ENCODE results near the gene FAM107B. TPM values are rescaled to one million over a fixed set of nuclear protein-coding genes. Genes with fewer than 3 reads are reported as not detected.

Gene FAM107B
- total RNA-seq, 1 experiment from 2014 or later: 61.6 TPM

- no peak overlapping the region for H3K27ac ChIP-seq (ENCODE audit: low read depth, low read length, poor library complexity, severe bottlenecking)
- POLR2A ChIA-PET (ENCODE audit: low non-redundant PET): no interaction called here
- no TSS peak for BruUV-seq (replicated peaks)
- CTCF ChIA-PET: interaction anchor here (1.1 kb wide), 2 partner anchors 91 to 280 kb away, joined by 4 to 5 read pairs; no protein-coding TSS in a partner anchor
- H3K36me3 ChIP-seq (ENCODE audit: insufficient read depth, low read length, poor library complexity, severe bottlenecking): no peaks in the 10 kb centered on the region
- peak; percentile 35 for DNase-seq (ENCODE audit: low spot score)
- no peaks in the 10 kb centered on the region for H3K27me3 ChIP-seq (replicated peaks; ENCODE audit: insufficient read depth, low read depth, low read length, poor library complexity)
- no peaks in the 10 kb centered on the region for H3K9me3 ChIP-seq (ENCODE audit: low read depth, low read length, poor library complexity, severe bottlenecking)
- intact Hi-C loops (cut with micrococcal nuclease; ENCODE audit: unreplicated experiment): loop anchor here (5.0 to 10.0 kb wide), 3 partner anchors 180 to 862 kb away; no protein-coding TSS in a partner anchor
- H3K4me3 ChIP-seq (ENCODE audit: low read depth, low read length, poor library complexity, severe bottlenecking): no peak overlapping the region
- TF ChIP-seq EZH2 (IDR thresholded peaks at IDR 0.05; ENCODE audit: borderline replicate concordance, low read depth, low read length, poor library complexity, severe bottlenecking): no peak
- no peak for TF ChIP-seq CTCF (conservative IDR thresholded peaks at IDR 0.05; ENCODE audit: low read depth, low read length)
- H3K4me1 ChIP-seq (ENCODE audit: insufficient read depth, low read length, poor library complexity, severe bottlenecking): peaks cover 4% of the 10 kb centered on the region
These were observed 297.9 kb downstream of the FAM107B start for GRCh38 chr10:14476641-14477407.

- Histone ChIP-seq H3K4me1 (ENCODE audit: insufficient read depth, low read length, poor library complexity, severe bottlenecking) (peaks cover 4% of the 10 kb centered on the region), H3K27ac (ENCODE audit: low read depth, low read length, poor library complexity, severe bottlenecking) (no peak overlapping the region), H3K9me3 (ENCODE audit: low read depth, low read length, poor library complexity, severe bottlenecking) (no peaks in the 10 kb centered on the region), H3K36me3 (ENCODE audit: insufficient read depth, low read length, poor library complexity, severe bottlenecking) (no peaks in the 10 kb centered on the region), H3K27me3 (replicated peaks; ENCODE audit: insufficient read depth, low read depth, low read length, poor library complexity) (no peaks in the 10 kb centered on the region), H3K4me3 (ENCODE audit: low read depth, low read length, poor library complexity, severe bottlenecking) (no peak overlapping the region)
- no TSS peak for BruUV-seq (replicated peaks)
- DNase-seq (ENCODE audit: low spot score): no peak
- no peak for TF ChIP-seq CTCF (conservative IDR thresholded peaks at IDR 0.05; ENCODE audit: low read depth, low read length)
- intact Hi-C loops (cut with micrococcal nuclease; ENCODE audit: unreplicated experiment): loop anchor here (5.0 to 10.0 kb wide), 3 partner anchors 179 to 861 kb away; no protein-coding TSS in a partner anchor
- ChIA-PET POLR2A (ENCODE audit: low non-redundant PET) (interaction anchor here (0.6 kb wide), 1 partner anchor 34 kb away, joined by 3 read pairs; no protein-coding TSS in a partner anchor), CTCF (no interaction called here)
These were observed 298.7 kb downstream of the FAM107B start for GRCh38 chr10:14476006-14476405.

GRCh38 chr10:14474656-14475055, 300.0 kb downstream of the FAM107B start:
- TF ChIP-seq CTCF (conservative IDR thresholded peaks at IDR 0.05; ENCODE audit: low read depth, low read length): no peak
- no peak for TF ChIP-seq EZH2 (IDR thresholded peaks at IDR 0.05; ENCODE audit: borderline replicate concordance, low read depth, low read length, poor library complexity, severe bottlenecking)
- intact Hi-C loops (cut with micrococcal nuclease; ENCODE audit: unreplicated experiment): loop anchor here (5.0 to 10.0 kb wide), 3 partner anchors 177 to 860 kb away; no protein-coding TSS in a partner anchor
- Histone ChIP-seq H3K4me3 (ENCODE audit: low read depth, low read length, poor library complexity, severe bottlenecking) (no peak overlapping the region), H3K9me3 (ENCODE audit: low read depth, low read length, poor library complexity, severe bottlenecking) (no peaks in the 10 kb centered on the region), H3K4me1 (ENCODE audit: insufficient read depth, low read length, poor library complexity, severe bottlenecking) (peaks cover 4% of the 10 kb centered on the region), H3K27ac (ENCODE audit: low read depth, low read length, poor library complexity, severe bottlenecking) (no peak overlapping the region), H3K27me3 (replicated peaks; ENCODE audit: insufficient read depth, low read depth, low read length, poor library complexity) (peaks cover 5% of the 10 kb centered on the region), H3K36me3 (ENCODE audit: insufficient read depth, low read length, poor library complexity, severe bottlenecking) (no peaks in the 10 kb centered on the region)
- ChIA-PET CTCF (no interaction called here), POLR2A (ENCODE audit: low non-redundant PET) (no interaction called here)
- no peak for DNase-seq (ENCODE audit: low spot score)
- no TSS peak for BruUV-seq (replicated peaks)
